HL-60 (cell line): ENCODE results near the gene PAQR3.

ENCODE experiments used
- DNase-seq, 2 experiments: peaks; one replicate each; pipeline ENCODE4 v3.0.0-alpha.2; 2010 to 2020; ENCODE audit warnings: low read depth in 1 of 2, low spot score in 1 of 2
- H3K27ac ChIP-seq: fragments of 250-450 bp; sonication (Bioruptor Pico); replicated peaks from 2 replicates; pipeline ENCODE4 v1.5.1; 2020; ENCODE audit warnings: mild to moderate bottlenecking, moderate library complexity
- H3K27me3 ChIP-seq: fragments of 250-450 bp; sonication (Bioruptor Pico); 2 replicates; pipeline ENCODE4 v1.5.1; 2021; ENCODE audit warnings: mild to moderate bottlenecking, moderate library complexity; ENCODE audit not compliant: insufficient read depth, poor library complexity, severe bottlenecking
- H3K4me3 ChIP-seq: replicated peaks from 2 replicates; pipeline ENCODE4 v1.5.1; 2011; ENCODE audit warnings: mild to moderate bottlenecking, control low read depth, low read length; ENCODE audit not compliant: insufficient read depth
- CTCF ChIP-seq: IDR thresholded peaks from one replicate; pipeline ENCODE4 v1.5.1; 2011; ENCODE audit warnings: low read length, control low read depth, inconsistent platforms; ENCODE audit not compliant: insufficient read depth
- GABPA ChIP-seq: IDR thresholded peaks from 2 replicates; pipeline ENCODE4 v1.6.1; 2012; ENCODE audit warnings: low read depth
- POLR2AphosphoS5 ChIP-seq: IDR thresholded peaks from 2 replicates; pipeline ENCODE4 v1.6.1; 2012; ENCODE audit warnings: low read depth
- SPI1 ChIP-seq: IDR thresholded peaks from 2 replicates; pipeline ENCODE4 v1.6.1; 2012; ENCODE audit warnings: low read depth, mild to moderate bottlenecking, borderline replicate concordance
- TF ChIP-seq, protein P1 (sequence below): IDR thresholded peaks from 2 replicates; pipeline ENCODE4 v1.6.1; 2012; ENCODE audit warnings: low read depth; ENCODE audit not compliant: insufficient replicate concordance

PAQR3 gene

DNA sequence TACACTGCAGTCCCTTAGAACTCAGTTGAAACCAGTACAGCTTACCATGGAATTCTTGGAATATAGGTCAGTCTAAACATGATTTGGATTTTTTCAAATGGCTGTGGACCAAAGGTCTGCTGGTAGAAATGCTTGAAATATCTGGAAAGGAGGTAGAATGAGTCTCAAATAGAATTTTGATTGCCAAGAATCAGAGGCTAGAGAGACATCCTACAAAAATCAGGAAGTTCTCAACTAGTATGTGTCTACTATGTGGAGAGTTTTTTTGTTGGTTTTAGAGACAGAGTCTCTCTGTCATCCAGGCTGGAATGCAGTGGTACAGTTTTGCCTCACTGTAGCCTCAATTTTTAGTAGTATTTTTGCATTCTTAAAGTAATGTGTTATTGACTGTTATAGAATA, 53.6 kb downstream of the PAQR3 start:
- no peak for DNase-seq
- no peaks in the 10 kb centered on the region for H3K27me3 ChIP-seq
- H3K4me3 ChIP-seq, result no peak overlapping the region
- TF ChIP-seq SPI1, result no peak
- TF ChIP-seq, protein P1, sequence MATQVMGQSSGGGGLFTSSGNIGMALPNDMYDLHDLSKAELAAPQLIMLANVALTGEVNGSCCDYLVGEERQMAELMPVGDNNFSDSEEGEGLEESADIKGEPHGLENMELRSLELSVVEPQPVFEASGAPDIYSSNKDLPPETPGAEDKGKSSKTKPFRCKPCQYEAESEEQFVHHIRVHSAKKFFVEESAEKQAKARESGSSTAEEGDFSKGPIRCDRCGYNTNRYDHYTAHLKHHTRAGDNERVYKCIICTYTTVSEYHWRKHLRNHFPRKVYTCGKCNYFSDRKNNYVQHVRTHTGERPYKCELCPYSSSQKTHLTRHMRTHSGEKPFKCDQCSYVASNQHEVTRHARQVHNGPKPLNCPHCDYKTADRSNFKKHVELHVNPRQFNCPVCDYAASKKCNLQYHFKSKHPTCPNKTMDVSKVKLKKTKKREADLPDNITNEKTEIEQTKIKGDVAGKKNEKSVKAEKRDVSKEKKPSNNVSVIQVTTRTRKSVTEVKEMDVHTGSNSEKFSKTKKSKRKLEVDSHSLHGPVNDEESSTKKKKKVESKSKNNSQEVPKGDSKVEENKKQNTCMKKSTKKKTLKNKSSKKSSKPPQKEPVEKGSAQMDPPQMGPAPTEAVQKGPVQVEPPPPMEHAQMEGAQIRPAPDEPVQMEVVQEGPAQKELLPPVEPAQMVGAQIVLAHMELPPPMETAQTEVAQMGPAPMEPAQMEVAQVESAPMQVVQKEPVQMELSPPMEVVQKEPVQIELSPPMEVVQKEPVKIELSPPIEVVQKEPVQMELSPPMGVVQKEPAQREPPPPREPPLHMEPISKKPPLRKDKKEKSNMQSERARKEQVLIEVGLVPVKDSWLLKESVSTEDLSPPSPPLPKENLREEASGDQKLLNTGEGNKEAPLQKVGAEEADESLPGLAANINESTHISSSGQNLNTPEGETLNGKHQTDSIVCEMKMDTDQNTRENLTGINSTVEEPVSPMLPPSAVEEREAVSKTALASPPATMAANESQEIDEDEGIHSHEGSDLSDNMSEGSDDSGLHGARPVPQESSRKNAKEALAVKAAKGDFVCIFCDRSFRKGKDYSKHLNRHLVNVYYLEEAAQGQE, result no peak
- TF ChIP-seq POLR2AphosphoS5, result no peak
- no peak for TF ChIP-seq GABPA
- no peak for TF ChIP-seq CTCF
- H3K27ac ChIP-seq, result no peak overlapping the region

- no peak for DNase-seq
- TF ChIP-seq CTCF, result no peak
- peak; percentile 36 for TF ChIP-seq SPI1
- TF ChIP-seq POLR2AphosphoS5, result no peak
- TF ChIP-seq, protein P1, result no peak
- no peak for TF ChIP-seq GABPA
- Histone ChIP-seq H3K4me3 (no peak overlapping the region), H3K27ac (no peak overlapping the region), H3K27me3 (no peaks in the 10 kb centered on the region)
Measured at GRCh38 chr4:78880874-78881492, 58.3 kb downstream of the PAQR3 start.

- no peak for DNase-seq
- TF ChIP-seq CTCF (no peak), GABPA (no peak), POLR2AphosphoS5 (no peak), SPI1 (no peak)
- TF ChIP-seq, protein P1, result no peak
Measured at GRCh38 chr4:78878031-78878430, 61.2 kb downstream of the PAQR3 start.

More at GRCh38 chr4:78878031-78878430, 61.2 kb downstream of the PAQR3 start:
- no peak overlapping the region for H3K27ac ChIP-seq
- no peaks in the 10 kb centered on the region for H3K27me3 ChIP-seq
- no peak overlapping the region for H3K4me3 ChIP-seq
